Transverse colon (tissue), 4 donors: ENCODE data around the gene FIBIN.

Experiments
- POLR2A ChIP-seq: fragments of 450-650 bp; IDR thresholded peaks from one replicate; pipeline ENCODE4 v1.6.1; 2016; ENCODE audit warnings: antibody characterized with exemption, mild to moderate bottlenecking, moderate library complexity
- POLR2AphosphoS5 ChIP-seq, 3 donors: sonication (generic); formaldehyde crosslinking; IDR thresholded peaks; one replicate each; pipeline ENCODE4 v1.6.1; 2016; ENCODE audit warnings: antibody characterized with exemption in 3 of 3
- TF ChIP-seq, protein P1 (sequence below), 5 experiments: fragments of 200-600 bp in 3 of 5; fragments of 450-650 bp in 2 of 5; sonication (generic) in 3 of 5; IDR thresholded peaks; 1 replicate in 2 of 5; 2 replicates in 3 of 5; pipeline ENCODE4 v1.5.1; 2016 to 2017; ENCODE audit warnings: antibody characterized with exemption in 5 of 5, inconsistent platforms in 3 of 5, mild to moderate bottlenecking in 2 of 5, moderate library complexity in 1 of 5

DNA sequence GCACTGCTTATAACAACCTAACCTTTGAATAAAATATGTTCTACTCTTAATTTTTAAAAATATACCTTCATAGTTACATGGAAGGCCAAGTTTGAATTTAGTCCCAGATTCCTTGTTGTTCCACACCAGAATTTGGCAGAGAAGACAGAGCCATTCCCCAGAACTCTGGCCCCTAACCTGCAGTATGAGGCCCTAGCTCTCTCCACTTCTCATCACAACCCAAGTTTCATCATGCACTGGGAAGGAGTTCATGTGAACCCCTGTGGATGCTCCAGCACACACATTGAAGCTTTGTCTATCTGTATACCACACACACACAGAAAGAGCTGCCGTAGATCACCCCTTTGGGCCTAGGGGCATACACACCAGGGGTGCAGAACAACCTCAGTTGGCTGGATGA, 36.1 kb downstream of the FIBIN start:
- TF ChIP-seq POLR2AphosphoS5 (IDR thresholded peaks at IDR 0.05) (no peak), POLR2A (no peak)
- TF ChIP-seq, protein P1, sequence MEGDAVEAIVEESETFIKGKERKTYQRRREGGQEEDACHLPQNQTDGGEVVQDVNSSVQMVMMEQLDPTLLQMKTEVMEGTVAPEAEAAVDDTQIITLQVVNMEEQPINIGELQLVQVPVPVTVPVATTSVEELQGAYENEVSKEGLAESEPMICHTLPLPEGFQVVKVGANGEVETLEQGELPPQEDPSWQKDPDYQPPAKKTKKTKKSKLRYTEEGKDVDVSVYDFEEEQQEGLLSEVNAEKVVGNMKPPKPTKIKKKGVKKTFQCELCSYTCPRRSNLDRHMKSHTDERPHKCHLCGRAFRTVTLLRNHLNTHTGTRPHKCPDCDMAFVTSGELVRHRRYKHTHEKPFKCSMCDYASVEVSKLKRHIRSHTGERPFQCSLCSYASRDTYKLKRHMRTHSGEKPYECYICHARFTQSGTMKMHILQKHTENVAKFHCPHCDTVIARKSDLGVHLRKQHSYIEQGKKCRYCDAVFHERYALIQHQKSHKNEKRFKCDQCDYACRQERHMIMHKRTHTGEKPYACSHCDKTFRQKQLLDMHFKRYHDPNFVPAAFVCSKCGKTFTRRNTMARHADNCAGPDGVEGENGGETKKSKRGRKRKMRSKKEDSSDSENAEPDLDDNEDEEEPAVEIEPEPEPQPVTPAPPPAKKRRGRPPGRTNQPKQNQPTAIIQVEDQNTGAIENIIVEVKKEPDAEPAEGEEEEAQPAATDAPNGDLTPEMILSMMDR (IDR thresholded peaks at IDR 0.05) = no peak
